ELR (cell line): ENCODE measurements around the gene SAPCD2.

Experiments
- DNase-seq: peaks from one replicate; pipeline ENCODE4 v3.0.0-alpha.2; 2015; ENCODE audit warnings: low read depth

Gene SAPCD2

DNA sequence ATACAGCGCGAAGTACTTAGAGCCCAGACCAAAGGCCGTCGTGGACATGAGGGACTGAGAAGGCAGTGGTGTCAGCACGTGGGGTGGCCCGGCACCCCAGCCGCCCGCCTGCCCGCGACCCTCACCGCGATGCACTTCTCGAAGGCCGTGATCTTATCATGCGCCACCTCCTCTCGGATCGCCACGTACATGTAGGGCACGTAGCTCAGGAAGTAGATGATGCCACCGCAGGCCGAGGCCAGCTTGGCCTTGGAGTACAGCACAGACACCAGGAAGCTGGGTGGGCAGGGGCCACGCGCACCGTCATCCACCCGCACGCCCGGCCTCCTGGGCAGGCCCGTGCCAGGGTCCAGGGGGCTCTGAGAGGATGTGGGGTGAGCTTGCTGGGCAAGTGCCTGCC, 53.3 kb downstream of the SAPCD2 start:
- no peak for DNase-seq

DNA sequence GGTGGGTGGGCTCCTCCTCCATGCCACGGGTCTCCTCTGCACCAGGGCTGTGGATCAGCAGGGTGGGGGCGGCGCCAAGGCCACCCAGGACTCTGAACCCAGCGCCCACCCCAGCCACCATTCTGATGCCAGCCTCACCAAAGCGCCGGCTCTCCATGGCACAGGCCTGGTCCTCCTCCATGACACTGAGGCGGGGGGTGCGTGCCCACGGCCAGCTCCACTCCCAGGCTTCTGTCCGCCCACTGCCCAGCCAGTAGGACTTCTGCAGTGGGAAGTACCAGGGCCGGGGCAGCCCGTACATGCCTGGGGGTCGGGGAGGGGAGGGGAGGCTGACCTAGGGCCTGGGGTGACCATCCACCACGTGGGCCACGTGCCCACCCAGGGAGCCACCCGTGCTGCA, 53.9 kb downstream of the SAPCD2 start:
- DNase-seq: no peak

DNA sequence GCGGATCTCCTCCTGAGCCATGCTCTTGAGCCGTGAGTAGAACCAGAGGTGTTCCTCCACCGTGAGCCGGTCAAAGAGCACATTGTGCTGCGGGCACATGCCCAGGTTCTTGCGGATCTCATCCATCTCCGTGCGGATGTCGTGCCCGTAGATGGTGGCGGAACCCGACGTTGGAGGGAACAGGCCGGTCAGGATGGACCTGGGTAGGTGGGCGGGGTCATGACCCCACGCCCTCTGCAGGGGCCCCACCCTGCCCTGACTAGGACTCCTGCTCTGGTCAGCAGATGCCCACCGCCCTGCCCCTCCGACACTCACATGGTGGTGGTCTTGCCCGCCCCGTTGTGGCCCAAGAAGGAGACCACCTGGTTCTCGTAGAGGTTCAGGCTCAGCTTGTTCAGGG, 54.4 kb downstream of the SAPCD2 start:
- no peak for DNase-seq

DNA sequence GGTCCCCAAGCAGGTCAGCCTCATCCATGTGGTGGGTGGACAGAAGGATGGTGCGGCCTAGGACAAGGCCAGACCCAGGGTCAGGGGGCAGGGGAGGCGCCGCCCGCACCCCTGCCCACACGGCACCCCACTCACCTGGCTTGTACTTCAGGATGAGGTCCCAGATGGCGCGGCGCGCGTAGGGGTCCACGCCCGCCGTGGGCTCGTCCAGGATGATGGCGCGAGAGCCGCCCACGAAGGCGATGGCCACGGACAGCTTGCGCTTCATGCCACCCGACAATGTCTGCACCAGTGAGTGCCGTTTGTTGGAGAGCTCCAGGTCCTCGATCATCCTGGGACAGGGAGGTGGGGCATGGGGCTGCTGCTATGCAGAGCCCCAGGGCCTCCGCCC, 54.8 kb downstream of the SAPCD2 start:
- no peak for DNase-seq

DNA sequence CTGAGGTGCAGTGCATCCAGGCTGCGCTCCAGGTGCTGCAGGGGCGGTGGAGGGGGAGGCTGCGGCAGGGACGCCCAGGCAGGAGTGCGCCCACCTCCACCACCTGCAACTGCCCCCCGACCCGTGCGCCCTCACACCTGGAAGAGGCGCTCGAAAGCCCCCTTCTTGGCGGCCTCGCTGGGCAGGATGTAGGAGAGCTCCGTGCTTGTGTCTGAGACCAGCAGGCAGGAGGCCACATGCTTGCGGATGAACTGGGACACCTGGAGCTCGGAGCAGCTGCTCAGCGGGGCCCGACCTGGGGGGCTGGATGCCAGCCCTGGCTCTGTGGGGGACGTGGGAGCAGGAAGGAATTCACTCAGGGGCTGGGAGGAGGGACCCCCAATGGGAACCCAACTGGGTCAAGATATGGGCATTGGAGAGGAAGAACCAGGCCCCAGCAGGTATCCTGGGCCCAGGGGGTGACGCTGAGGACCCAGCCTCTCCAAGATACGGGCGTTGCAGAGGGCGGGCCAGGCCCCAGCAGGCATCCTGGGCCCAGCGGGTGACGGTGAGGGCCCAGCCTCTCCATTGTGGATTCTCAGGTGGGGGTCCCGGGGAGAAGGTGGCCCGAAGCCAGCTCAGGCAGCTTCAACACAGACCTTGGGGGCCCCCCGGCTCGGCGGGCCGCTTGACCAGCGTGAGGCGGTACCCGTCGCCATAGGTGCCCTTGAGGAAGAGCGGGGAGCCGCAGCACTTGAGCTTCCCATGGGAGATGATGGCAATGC, 55.4 kb downstream of the SAPCD2 start:
- no peak for DNase-seq

DNA sequence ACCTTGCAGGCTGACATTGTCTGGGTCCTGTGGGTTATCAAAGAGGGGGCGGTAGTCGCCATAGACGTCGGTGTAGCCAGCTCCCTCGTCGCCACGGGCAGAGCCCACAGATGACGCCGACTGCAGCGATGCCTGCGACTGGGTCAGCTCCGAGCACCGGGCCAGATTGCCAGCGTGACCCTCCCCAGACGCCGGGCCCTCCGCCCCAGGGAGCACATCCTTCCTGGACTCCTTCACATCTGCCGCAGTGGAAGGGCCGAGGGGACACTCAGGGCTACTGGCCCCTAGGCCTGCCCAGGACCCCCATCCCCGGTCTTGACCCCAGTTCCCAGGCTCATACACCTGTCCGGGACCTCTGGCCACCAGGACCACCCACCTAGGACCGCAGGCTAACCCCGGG, 56.2 kb downstream of the SAPCD2 start:
- DNase-seq: no peak

DNA sequence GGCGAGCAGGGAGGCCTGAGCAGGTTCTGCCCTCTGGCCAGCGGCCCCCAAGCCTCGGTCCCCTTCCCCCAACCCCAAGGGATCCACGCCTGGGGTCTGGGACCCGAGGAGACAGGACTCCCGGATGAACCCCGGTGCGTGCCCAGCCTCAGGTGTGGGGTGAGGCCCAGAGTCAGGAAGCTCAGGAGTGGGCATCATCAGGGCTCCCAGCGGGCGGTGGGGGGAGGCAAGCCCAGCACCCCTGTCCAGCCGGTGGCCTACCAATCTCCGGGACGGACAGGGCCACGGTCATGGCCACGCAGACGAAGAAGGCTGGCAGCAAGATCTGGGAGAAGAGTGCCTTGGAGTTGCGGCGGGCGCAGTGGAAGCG, 56.8 kb downstream of the SAPCD2 start:
- DNase-seq: no peak

DNA sequence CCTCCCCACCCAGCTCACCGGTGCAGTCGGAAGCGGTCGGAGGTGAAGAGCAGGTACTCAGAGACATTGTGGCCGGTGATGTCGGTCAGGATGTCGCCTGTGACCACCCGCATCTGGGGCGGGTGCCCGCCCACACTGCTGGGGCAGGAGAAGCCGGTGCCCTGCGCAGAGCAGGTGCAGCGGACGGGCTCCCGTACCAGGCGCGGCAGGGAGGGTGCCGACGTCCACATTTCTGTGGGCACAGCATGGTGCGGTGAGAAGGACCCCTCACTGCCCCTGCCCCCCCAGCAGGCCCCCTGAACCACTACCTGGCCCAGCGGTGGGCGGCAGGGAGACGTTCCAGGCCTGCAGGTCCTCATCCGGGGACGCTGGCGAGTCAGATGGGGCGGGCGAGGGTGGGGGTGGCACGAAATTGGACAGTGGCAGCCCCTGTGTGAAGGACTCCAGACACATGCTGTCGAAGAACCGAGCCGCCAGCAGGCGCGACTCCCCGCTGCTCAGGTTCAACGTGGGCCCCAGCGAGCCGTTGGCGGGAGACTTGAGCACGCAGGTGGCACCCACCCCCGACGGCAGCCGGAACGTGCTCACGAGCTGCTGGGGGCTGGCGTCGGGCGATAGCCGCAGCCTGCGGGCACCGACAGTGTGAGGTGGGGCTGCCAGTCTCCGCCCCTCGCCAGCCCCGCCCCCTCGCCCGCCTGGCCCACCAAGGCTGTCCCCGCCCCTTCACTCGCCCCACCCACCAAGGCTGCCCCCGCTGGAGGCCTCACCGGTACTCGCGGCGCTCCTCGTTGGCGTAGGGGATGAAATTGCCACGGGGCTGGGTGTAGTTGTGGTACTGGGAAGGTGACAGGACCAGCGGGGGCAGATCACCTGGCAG, 57.4 kb downstream of the SAPCD2 start:
- no peak for DNase-seq
